Astrocyte of the cerebellum (primary cell): ENCODE results near the gene POU2F3.

Source experiments
- DNase-seq: peaks from one replicate; pipeline ENCODE4 v3.0.0-alpha.2; 2011; ENCODE audit warnings: low read depth
- H3K4me3 ChIP-seq: 2 replicates; pipeline ENCODE4 v1.5.1; 2011; ENCODE audit warnings: mild to moderate bottlenecking, low read depth, low read length, moderate library complexity
- in situ Hi-C: cut with HindIII; loops from 2 replicates; pipeline ENCODE4 v1.10.0; 2017; ENCODE audit warnings: low sequenced_read_pairs
- TF ChIP-seq, protein P1 (sequence below): IDR thresholded peaks from 2 replicates; pipeline ENCODE4 v1.5.1; 2012; ENCODE audit warnings: low read length, low read depth, moderate library complexity, mild to moderate bottlenecking; ENCODE audit errors: missing control alignments

POU2F3 gene

DNA sequence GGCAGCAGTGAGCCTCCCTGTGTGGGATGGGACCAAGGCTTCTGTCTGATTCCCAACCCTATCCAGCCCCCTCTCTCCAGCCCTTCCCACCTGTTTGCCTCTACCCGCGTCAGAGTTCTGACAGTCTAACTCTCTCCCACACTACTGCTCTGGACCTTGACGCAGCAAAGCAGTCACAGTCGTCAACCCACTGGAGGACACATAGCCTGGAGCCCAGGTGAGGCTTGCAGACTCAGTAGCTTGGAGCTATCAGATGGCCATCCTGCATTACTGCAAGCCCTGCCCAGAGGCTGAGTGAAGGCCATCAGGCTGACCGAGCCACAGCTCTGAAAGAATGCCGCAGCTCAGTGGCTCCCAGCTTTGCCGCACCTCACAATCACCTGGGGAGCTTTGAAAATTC lies 25.4 kb upstream of the POU2F3 start:
- in situ Hi-C loops, result no loop called here
- no peak for DNase-seq
- H3K4me3 ChIP-seq, result no peak overlapping the region
- TF ChIP-seq, protein P1, sequence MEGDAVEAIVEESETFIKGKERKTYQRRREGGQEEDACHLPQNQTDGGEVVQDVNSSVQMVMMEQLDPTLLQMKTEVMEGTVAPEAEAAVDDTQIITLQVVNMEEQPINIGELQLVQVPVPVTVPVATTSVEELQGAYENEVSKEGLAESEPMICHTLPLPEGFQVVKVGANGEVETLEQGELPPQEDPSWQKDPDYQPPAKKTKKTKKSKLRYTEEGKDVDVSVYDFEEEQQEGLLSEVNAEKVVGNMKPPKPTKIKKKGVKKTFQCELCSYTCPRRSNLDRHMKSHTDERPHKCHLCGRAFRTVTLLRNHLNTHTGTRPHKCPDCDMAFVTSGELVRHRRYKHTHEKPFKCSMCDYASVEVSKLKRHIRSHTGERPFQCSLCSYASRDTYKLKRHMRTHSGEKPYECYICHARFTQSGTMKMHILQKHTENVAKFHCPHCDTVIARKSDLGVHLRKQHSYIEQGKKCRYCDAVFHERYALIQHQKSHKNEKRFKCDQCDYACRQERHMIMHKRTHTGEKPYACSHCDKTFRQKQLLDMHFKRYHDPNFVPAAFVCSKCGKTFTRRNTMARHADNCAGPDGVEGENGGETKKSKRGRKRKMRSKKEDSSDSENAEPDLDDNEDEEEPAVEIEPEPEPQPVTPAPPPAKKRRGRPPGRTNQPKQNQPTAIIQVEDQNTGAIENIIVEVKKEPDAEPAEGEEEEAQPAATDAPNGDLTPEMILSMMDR, result no peak

DNA sequence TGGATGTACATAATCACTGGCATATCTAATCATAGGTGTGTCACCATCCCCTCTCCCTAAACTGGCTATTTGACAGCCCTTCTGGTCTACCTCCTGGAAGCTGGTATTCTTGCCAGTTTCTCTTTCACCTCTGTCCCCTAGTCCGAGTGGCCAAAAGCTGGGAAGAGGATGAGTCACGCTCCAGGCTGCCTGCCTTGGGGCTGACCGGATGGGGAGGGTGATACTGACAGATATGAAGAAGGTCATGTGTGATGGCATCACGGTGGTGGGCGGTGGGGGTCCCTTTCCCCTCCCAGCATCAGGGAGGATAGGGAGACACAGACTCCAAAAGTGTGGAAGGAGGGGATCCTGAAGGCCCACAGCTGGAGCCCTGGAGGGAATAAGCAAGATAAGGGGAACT lies 24.3 kb upstream of the POU2F3 start:
- in situ Hi-C loops, result no loop called here
- TF ChIP-seq, protein P1, result no peak
- DNase-seq, result no peak
- no peak overlapping the region for H3K4me3 ChIP-seq

DNA sequence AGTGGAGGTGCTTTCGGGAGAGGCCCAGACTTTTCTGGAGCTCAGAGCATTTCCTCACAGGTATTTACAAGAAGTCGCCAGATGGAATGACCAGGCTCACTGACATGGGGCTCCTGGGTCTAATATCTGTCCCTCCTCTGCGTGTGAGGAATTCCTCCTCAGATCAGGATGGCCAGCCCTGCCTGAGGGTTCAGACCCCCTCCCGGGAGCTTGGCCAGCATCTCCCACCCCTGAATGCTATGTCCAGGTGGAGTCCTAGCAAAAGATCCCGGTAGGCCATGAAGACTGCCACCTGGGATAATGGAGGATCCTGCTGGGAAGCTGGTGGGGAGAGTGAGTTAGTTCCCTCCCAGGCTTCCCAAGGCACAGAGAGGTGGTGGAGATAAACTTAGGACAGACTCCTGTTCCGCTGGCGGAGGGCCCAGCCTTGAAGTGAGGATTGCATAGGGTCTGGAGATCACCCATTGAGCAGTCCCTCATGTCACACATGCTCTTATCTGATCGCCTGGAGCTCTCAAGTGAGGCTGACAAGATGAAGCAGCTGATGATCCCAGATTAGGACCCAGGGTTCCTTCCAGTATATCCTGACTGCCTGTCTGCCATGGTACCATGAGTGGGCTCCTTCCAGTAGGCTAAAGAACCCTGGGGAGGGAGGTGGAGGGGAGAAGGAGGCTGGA lies 23.4 kb upstream of the POU2F3 start:
- no peak overlapping the region for H3K4me3 ChIP-seq
- in situ Hi-C loops, result no loop called here
- TF ChIP-seq, protein P1, result no peak
- no peak for DNase-seq

DNA sequence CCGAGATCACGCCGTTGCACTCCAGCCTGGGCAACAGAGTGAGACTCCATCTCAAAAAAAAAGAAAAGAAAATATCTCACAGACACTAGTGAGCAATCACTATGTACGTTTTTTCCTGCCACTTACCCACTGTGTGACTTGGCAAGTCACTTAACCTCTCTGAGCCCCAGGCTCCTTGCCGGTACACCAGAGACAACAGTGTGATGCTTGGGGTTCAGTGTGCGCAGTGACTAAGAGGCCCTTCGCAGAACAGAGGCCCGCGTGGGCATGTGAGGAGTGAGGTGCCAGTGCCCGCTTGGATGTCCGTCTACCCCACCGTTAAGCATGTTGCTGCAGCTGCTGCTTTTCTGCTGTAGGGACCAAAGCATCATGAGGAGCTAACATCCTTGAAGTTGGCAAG lies 22.4 kb upstream of the POU2F3 start:
- H3K4me3 ChIP-seq, result no peak overlapping the region
- no peak for DNase-seq
- TF ChIP-seq, protein P1, result no peak
- in situ Hi-C loops, result no loop called here

DNA sequence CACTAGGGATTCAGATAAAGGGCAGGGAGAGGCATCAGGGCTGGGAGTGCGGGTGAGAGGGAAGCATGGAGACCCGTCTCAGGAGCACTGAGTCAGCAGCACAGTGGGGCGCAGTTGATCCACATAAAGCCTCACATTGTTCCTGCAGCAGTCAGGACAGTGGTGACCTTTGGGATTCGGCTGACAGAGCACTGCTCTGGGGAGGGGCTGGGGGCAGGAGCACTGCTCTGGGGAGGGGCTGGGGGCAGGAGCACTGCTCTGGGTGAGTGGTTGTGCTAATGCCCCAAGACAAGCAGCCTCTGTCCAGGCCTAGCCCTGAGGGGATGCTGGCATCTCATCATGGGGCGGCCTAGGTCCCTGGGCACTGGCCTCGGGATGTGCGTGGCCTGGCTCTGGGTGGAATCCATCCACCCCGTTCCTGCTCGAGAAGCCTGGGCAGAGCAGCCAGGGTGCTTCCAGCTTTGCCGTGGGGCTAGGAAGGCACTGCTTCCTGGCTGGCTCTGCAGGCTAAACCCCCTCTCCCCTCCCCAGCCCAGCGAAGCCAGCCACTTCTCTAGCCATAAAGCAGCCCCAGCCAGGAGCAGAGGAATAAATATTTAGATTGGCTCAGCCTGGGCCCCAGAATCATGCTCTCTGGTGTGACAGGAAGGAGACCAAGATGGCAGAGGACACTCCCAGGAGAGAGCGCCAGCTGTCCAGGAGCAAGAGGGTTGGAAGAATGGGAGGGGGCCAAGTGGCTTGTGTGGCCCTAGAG lies 21.8 kb upstream of the POU2F3 start:
- no peak for DNase-seq
- TF ChIP-seq, protein P1, result no peak
- H3K4me3 ChIP-seq, result no peak overlapping the region
- in situ Hi-C loops, result no loop called here

DNA sequence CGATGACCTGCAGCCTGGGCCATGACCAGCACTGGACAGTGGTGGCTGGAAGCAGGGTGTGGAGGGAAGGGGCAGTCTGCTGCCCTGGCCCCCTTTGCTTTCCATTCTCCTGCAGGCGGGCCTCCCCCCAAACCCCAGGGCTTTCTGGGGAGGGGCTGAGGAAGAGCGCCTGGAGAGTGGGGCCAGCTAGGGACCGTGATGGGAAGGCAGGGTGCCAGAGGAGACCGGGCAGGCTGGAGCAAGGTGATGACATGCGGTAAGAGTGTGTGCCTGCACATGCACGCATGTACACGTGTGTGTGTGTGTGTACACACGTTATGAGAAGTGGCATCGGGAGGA lies 21.3 kb upstream of the POU2F3 start:
- TF ChIP-seq, protein P1, result no peak
- H3K4me3 ChIP-seq, result no peak overlapping the region
- in situ Hi-C loops, result no loop called here
- DNase-seq, result no peak
